Kidney epithelial cell (primary cell): ENCODE measurements around the gene B4GALT4. TPM values are rescaled to one million over a fixed set of nuclear protein-coding genes. Genes with fewer than 3 reads are reported as not detected.
A peak's percentile ranks its signal among the peaks of the same experiment; 100 is the strongest.

Experiments
- DNase-seq: peaks from one replicate; pipeline ENCODE4 v3.0.0-alpha.2; 2010; ENCODE audit warnings: low read depth
- H3K27me3 ChIP-seq: 2 replicates; pipeline ENCODE4 v1.6.0; 2011; ENCODE audit warnings: low read length; ENCODE audit not compliant: control insufficient read depth, insufficient read depth
- H3K36me3 ChIP-seq: 2 replicates; pipeline ENCODE4 v1.5.1; 2011; ENCODE audit warnings: low read length; ENCODE audit not compliant: control insufficient read depth, insufficient read depth
- H3K4me3 ChIP-seq: 2 replicates; pipeline ENCODE4 v1.5.1; 2011; ENCODE audit warnings: low read depth, mild to moderate bottlenecking, control low read depth, low read length
- total RNA-seq: library from RNA; depleted of rRNA; stranded (reverse); fragments of >200 nt; gene quantifications from 2 replicates; pipeline ENCODE4 v1.2.3, GENCODE V29; 2015
- TF ChIP-seq, protein P1 (sequence below): IDR thresholded peaks from 2 replicates; pipeline ENCODE4 v1.5.1; 2011; ENCODE audit warnings: mild to moderate bottlenecking, moderate library complexity, low read length, control low read depth, inconsistent platforms; ENCODE audit not compliant: insufficient read depth, poor library complexity, severe bottlenecking

B4GALT4 gene
- total RNA-seq, 1 donor from 2014 or later = 23.1 TPM

DNA sequence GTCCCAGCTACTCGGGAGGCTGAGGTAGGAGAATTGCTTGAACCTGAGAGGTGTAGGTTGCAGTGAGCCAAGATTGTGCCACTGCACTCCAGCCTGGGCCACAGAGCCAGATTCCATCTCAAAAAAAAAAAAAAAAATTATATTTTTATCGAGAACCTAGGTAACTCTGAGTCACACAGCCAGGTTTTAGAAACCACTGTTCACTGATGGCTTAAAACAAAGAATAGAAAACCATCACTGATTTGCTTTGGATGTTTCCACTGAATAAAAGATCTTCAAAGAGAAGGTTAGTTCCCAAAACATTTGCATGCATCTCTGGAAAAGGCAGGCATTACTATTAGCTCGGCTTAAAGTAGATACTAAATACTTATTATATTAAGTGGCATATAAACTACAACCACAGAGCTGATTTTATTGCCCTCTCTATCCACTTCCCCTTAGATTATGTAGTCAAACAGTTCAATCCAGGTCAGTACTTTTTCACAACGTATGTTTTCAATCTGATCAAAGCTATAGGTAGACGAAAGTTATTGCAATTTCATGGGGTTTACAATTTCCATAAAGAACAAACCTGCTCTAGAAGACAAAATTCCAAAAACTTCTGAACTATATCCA lies 1.4 kb downstream of the B4GALT4 start:
- Histone ChIP-seq H3K36me3 (no peaks in the 10 kb centered on the region), H3K27me3 (no peaks in the 10 kb centered on the region), H3K4me3 (peak overlapping the region; percentile 55)
- no peak for DNase-seq
- TF ChIP-seq, protein P1, sequence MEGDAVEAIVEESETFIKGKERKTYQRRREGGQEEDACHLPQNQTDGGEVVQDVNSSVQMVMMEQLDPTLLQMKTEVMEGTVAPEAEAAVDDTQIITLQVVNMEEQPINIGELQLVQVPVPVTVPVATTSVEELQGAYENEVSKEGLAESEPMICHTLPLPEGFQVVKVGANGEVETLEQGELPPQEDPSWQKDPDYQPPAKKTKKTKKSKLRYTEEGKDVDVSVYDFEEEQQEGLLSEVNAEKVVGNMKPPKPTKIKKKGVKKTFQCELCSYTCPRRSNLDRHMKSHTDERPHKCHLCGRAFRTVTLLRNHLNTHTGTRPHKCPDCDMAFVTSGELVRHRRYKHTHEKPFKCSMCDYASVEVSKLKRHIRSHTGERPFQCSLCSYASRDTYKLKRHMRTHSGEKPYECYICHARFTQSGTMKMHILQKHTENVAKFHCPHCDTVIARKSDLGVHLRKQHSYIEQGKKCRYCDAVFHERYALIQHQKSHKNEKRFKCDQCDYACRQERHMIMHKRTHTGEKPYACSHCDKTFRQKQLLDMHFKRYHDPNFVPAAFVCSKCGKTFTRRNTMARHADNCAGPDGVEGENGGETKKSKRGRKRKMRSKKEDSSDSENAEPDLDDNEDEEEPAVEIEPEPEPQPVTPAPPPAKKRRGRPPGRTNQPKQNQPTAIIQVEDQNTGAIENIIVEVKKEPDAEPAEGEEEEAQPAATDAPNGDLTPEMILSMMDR = no peak

DNA sequence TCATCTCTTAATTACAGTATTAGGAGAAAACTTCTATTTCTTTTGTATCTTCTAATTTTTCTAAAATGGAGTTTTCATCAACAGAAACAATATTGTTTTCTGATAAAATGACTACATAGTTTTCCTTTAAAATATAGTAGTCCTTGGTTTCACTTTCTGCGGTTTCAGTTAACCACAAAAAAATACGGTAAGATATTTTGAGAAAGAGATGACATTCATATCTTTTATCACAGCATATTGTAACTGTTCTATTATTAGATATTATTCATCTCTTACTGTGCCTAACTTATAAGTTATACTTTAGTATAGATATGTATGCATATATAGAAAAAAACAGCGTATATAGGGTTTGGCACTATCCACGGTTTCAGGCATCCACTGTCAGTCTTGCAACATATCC lies 2.3 kb downstream of the B4GALT4 start:
- H3K27me3 ChIP-seq = no peaks in the 10 kb centered on the region
- H3K36me3 ChIP-seq = no peaks in the 10 kb centered on the region
- H3K4me3 ChIP-seq = no peak overlapping the region
- DNase-seq = no peak
- TF ChIP-seq, protein P1 = no peak

DNA sequence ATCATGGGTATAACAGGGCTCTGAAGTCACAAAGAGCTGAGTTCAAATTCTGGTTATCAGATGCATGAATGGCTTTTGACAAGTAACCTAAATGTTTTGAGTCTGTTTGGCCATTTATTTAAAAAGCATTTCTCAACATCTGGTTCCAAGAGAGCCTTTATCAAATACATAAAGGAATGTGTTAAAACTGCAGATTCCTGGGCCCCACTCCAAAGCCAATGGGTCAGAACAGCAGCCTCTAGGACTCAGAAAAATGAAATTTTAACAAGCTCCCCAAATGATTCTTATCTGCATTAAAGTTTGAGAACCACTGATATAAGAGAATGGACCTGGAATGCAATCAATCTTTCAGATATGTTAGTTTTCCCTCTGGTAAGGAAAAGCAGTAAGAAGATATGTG lies 3.4 kb downstream of the B4GALT4 start:
- Histone ChIP-seq H3K36me3 (no peaks in the 10 kb centered on the region), H3K4me3 (no peak overlapping the region), H3K27me3 (no peaks in the 10 kb centered on the region)
- DNase-seq = no peak
- TF ChIP-seq, protein P1 = no peak

DNA sequence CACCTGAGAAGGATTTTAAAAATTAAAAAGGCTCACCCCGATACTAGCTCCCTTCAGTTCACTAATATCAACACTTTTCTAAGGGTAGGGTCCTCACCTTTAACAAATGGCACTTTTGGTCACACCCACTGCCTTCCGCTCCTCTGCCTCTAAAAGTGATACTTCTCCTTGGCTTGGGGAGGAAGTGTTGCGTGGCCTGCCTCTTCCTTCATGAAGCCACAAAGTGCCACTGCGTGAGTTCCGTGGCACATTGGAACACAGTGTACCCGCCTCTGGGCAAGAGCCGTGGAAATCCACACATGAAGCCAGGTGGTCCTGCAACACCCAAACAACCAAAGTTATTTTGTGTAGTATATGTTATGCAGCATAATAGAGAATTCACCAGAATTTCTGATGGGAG lies 3.9 kb downstream of the B4GALT4 start:
- DNase-seq = no peak
- Histone ChIP-seq H3K4me3 (no peak overlapping the region), H3K27me3 (no peaks in the 10 kb centered on the region), H3K36me3 (no peaks in the 10 kb centered on the region)
- TF ChIP-seq, protein P1 = no peak

DNA sequence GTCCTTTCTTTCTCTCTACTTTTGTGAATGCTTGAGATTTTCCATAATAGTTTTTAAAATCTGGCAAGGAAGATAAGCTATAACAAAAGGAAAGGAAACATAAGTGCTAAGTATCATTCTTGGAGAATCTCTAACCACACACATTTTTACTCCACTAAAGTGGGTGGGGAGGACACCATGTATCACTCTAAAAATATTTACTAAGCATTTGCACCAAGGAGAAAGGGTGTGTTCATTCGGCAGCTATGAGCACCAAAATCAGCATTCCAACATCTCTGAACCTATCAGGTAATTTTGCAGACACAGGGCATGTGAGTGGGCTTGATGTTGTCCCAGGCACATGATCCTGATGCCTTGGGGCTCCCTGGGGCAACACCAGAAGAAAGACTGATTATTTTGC lies 5.5 kb downstream of the B4GALT4 start:
- H3K4me3 ChIP-seq = no peak overlapping the region
- no peak for DNase-seq
- TF ChIP-seq, protein P1 = no peak
- no peaks in the 10 kb centered on the region for H3K36me3 ChIP-seq
- no peaks in the 10 kb centered on the region for H3K27me3 ChIP-seq

DNA sequence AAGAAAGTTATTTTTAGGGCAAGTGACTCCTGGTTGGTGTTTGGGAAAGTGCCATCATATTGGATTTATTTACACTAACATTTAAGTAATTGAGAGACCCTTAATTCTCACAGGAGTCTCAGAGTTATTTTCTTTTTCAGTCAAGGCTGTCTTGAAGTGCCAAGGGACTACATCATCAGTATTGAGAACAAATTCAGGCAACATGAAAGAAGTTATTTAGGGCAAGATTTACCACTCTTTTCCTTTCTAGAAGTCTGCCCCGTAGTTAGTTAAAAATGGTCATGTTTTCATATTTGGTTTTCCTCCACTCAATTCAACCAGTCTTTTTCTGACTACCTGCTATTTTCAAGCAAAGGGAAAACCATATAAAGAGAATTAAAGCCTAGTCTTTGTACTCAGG lies 6.1 kb downstream of the B4GALT4 start:
- Histone ChIP-seq H3K36me3 (no peaks in the 10 kb centered on the region), H3K27me3 (no peaks in the 10 kb centered on the region), H3K4me3 (no peak overlapping the region)
- TF ChIP-seq, protein P1 = no peak
- no peak for DNase-seq
